ENCODE data around the gene RAMP3. TPM values are rescaled to one million over a fixed set of nuclear protein-coding genes. Genes with fewer than 3 reads are reported as not detected.

The RAMP3 gene
- total and polyA plus RNA-seq, 2 donors (not counting 1 experiment from before 2014, with no cell fraction given): 0.17 TPM; not detected in 1

GRCh38 chr7:45230611-45231165, 73.1 kb downstream of the RAMP3 start:
- no peak for TF ChIP-seq EZH2 (IDR thresholded peaks at IDR 0.05; ENCODE audit: low read length, missing control alignments)
- TF ChIP-seq CTCF (conservative IDR thresholded peaks at IDR 0.05 in 1 of 2, IDR thresholded peaks at IDR 0.05 in 1 of 2; ENCODE audit: low read depth in 1 of 2, low read length in 2 of 2): no peak
- Histone ChIP-seq H4K20me1 (ENCODE audit: control insufficient read depth, extremely low read depth, insufficient read depth, low read length) (no peaks in the 10 kb centered on the region), H3K27me3 (ENCODE audit: control insufficient read depth, insufficient read depth, low read length) (peaks cover 3% of the 10 kb centered on the region), H3K9ac (ENCODE audit: insufficient read depth, low read length) (no peak overlapping the region), H3K9me3 (ENCODE audit: control insufficient read depth, insufficient read depth, low read depth, low read length) (no peaks in the 10 kb centered on the region), H3K27ac (ENCODE audit: insufficient read depth, low read length) (no peak overlapping the region), H3K36me3 (ENCODE audit: control insufficient read depth, insufficient read depth, low read length) (no peaks in the 10 kb centered on the region), H3K79me2 (ENCODE audit: control insufficient read depth, insufficient read depth, low read length) (no peaks in the 10 kb centered on the region), H3K4me1 (ENCODE audit: control insufficient read depth, extremely low read depth, insufficient read depth, low read length) (no peaks in the 10 kb centered on the region), H3K4me2 (ENCODE audit: extremely low read depth, insufficient read depth, low read length) (no peak overlapping the region), H2AFZ (ENCODE audit: low read length) (no peak overlapping the region), H3K4me3 (replicated peaks in 1 of 4; ENCODE audit: control extremely low read depth in 1 of 4, insufficient read depth in 1 of 4, low read depth in 3 of 4, low read length in 4 of 4) (no peak overlapping the region)
- no peak for DNase-seq (ENCODE audit: low read depth in 2 of 2)

GRCh38 chr7:45233249-45233775, 75.7 kb downstream of the RAMP3 start:
- DNase-seq (ENCODE audit: low read depth in 2 of 2): no peak
- Histone ChIP-seq H3K4me2 (ENCODE audit: extremely low read depth, insufficient read depth, low read length) (no peak overlapping the region), H3K4me1 (ENCODE audit: control insufficient read depth, extremely low read depth, insufficient read depth, low read length) (no peaks in the 10 kb centered on the region), H3K9me3 (ENCODE audit: control insufficient read depth, insufficient read depth, low read depth, low read length) (no peaks in the 10 kb centered on the region), H3K36me3 (ENCODE audit: control insufficient read depth, insufficient read depth, low read length) (no peaks in the 10 kb centered on the region), H4K20me1 (ENCODE audit: control insufficient read depth, extremely low read depth, insufficient read depth, low read length) (no peaks in the 10 kb centered on the region), H3K27ac (ENCODE audit: insufficient read depth, low read length) (no peak overlapping the region), H2AFZ (ENCODE audit: low read length) (no peak overlapping the region), H3K4me3 (replicated peaks in 1 of 4; ENCODE audit: control extremely low read depth in 1 of 4, insufficient read depth in 1 of 4, low read depth in 3 of 4, low read length in 4 of 4) (no peak overlapping the region), H3K9ac (ENCODE audit: insufficient read depth, low read length) (no peak overlapping the region), H3K79me2 (ENCODE audit: control insufficient read depth, insufficient read depth, low read length) (no peaks in the 10 kb centered on the region), H3K27me3 (ENCODE audit: control insufficient read depth, insufficient read depth, low read length) (peaks cover 3% of the 10 kb centered on the region)
- TF ChIP-seq CTCF (conservative IDR thresholded peaks at IDR 0.05 in 1 of 2, IDR thresholded peaks at IDR 0.05 in 1 of 2; ENCODE audit: low read depth in 1 of 2, low read length in 2 of 2): no peak
- TF ChIP-seq EZH2 (IDR thresholded peaks at IDR 0.05; ENCODE audit: low read length, missing control alignments): no peak

Other genes starting within 250 kb of the RAMP3 start
- under 0.01 TPM in 2 replicates for gene MYO1G, start 178.8 kb upstream of the RAMP3 start, total RNA-seq
- 0.02 and 0.10 TPM in 2 replicates for gene MYO1G, start 178.8 kb upstream of the RAMP3 start, polyA plus RNA-seq
- 40.6 and 52.4 TPM in 2 replicates for gene CCM2, start 157.6 kb upstream of the RAMP3 start, total RNA-seq
- gene CCM2, start 157.6 kb upstream of the RAMP3 start, polyA plus RNA-seq: 27.8 and 34.7 TPM in 2 replicates
- 1.3 and 2.8 TPM in 2 replicates for gene NACAD, start 68.8 kb upstream of the RAMP3 start, total RNA-seq
- 0.41 and 0.66 TPM in 2 replicates for gene NACAD, start 68.8 kb upstream of the RAMP3 start, polyA plus RNA-seq
- gene TBRG4, start 46.1 kb upstream of the RAMP3 start, total RNA-seq: 52.2 and 53.2 TPM in 2 replicates
- gene TBRG4, start 46.1 kb upstream of the RAMP3 start, polyA plus RNA-seq: 27.4 and 51.7 TPM in 2 replicates

Data from fibroblast of lung (primary cell).